NCI-H1694 (cell line): ENCODE results near the gene SMIM28.

Experiments
- DNase-seq: peaks from one replicate; lab custom pipeline; 2025; lab: John Stamatoyannopoulos, UW

Gene SMIM28

DNA sequence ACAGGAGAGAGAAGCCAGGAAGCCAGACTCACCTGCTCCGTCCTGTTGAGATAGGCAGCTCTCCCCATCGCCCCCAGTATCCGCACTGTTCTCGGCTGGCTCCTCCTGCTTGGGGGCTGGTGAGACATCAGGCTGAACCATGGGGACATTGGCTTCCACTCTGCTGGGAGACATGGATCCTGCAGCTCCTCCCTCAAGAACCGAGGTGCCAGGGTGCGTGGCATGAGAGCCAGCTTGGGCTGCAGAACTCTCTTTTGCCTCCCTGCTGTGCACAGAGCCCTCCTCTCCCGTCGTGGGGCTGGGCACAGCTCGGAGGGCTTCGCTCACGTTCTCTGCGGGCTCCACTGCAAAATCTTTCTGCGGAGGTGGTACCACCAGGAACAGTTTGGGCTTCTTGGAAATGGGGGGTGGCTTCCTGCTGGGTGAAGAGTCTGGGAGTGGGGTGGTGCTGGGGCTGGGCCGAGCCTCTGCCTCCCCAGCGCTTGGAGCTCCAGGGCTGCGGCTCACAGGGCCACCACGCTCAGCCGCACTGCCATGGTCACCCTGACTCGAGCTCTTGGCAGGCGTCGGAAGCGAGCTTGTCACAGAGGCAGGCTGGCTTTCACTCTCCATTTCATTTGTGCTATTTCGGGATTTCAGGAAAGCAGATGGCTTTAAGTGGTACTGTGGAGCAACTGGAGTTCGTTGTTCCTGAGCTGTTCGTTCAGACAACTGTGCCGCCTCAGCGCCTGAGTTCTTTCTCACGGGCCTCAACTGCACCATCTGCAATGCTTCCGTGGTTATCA, 52.8 kb downstream of the SMIM28 start:
- peak; percentile 46 for DNase-seq

GRCh38 chr6:138431256-138432062, 53.8 kb downstream of the SMIM28 start:
- no peak for DNase-seq

DNA sequence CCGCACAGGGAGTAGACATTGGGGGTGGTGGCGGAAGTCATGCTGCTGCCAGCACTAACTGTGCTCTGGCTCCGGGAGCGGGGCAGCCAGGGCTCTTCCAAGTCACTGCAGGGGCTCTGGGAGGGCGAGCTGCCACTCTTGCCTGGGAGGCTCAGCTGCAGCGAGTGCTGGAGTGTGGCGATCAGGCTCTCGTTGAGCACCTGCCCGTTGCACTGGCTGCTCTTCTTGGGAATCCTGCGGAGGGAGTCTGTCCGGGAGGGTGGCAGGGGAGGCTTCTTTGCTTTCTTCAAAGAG, 54.3 kb downstream of the SMIM28 start:
- DNase-seq: no peak
